K562 (cell line): Measurements from ENCODE around the gene UGT1A6. TPM values are rescaled to one million over a fixed set of nuclear protein-coding genes. Genes with fewer than 3 reads are reported as not detected.

Experiments
- ATAC-seq: fragments of 200-7000 bp; cut with Tn5 transposase; 3 replicates; pipeline ENCODE4 v1.9.1; 2020; ENCODE audit warnings: moderate library complexity
- BruUV-seq: library from RNA; stranded (reverse); fragments of 400-500 nt; replicated peaks from 2 replicates; lab custom pipeline; 2021; lab: Mats Ljungman, UMichigan
- CTCF ChIA-PET: fragments of 300-600 bp; formaldehyde crosslinking; extraction: SDS; loops from one replicate; lab custom pipeline; 2021; ENCODE audit warnings: low intra/inter-chr PET ratio; lab: Yijun Ruan, JAX
- POLR2A ChIA-PET: fragments of 300-600, 350-650 bp; sonication (Branson Sonifier 250); formaldehyde crosslinking; extraction: SDS; loops from one replicate; lab custom pipeline; 2021; ENCODE audit warnings: antibody characterized with exemption, inconsistent platforms; lab: Yijun Ruan, JAX
- DNase-seq, 4 experiments: peaks; one replicate each; pipeline versions ENCODE4 v3.0.0 to v3.0.0-alpha.2; 2011 to 2018; ENCODE audit warnings: low spot score in 3 of 4, mixed read lengths in 3 of 4; ENCODE audit errors: extremely low read depth in 1 of 4
- FAIRE-seq: peaks from 2 replicates; lab custom pipeline; 2011; peaks lifted over from hg19 to GRCh38; lab: Jason Lieb, UNC
- H2AFZ ChIP-seq: 2 replicates; pipeline ENCODE4 v1.6.0; 2011; ENCODE audit warnings: low read depth, low read length, control low read depth, inconsistent platforms
- H3K27ac ChIP-seq: fragments of 200-600 bp; 3 replicates; pipeline ENCODE4 v1.8.0; 2011; ENCODE audit warnings: low read depth, mild to moderate bottlenecking, control low read depth, inconsistent platforms, low read length, moderate library complexity, mixed read lengths; ENCODE audit errors: extremely low read depth
- H3K27me3 ChIP-seq, 2 experiments: fragments of 300-600 bp in 1 of 2; 2 replicates in 1 of 2; 3 replicates in 1 of 2; pipeline versions ENCODE4 v1.6.0 to v1.8.0; 2011; ENCODE audit warnings: inconsistent platforms in 2 of 2, low read length in 2 of 2, mild to moderate bottlenecking in 1 of 2, mixed read lengths in 1 of 2, moderate library complexity in 1 of 2; ENCODE audit not compliant: control insufficient read depth in 2 of 2, insufficient read depth in 2 of 2
- H3K36me3 ChIP-seq: fragments of 300-600 bp; 3 replicates; pipeline ENCODE4 v1.8.0; 2011; ENCODE audit warnings: mild to moderate bottlenecking, low read length, inconsistent platforms; ENCODE audit not compliant: control insufficient read depth, insufficient read depth
- H3K4me1 ChIP-seq, 2 experiments: fragments of 200-600 bp in 1 of 2; replicated peaks in 1 of 2; 2 replicates in 1 of 2; 3 replicates in 1 of 2; pipeline versions ENCODE4 v1.5.1 to v1.8.0; 2011; ENCODE audit warnings: inconsistent platforms in 2 of 2, low read length in 2 of 2, mild to moderate bottlenecking in 1 of 2, mixed read lengths in 1 of 2, moderate library complexity in 1 of 2; ENCODE audit not compliant: control insufficient read depth in 2 of 2, insufficient read depth in 2 of 2
- H3K4me2 ChIP-seq: 2 replicates; pipeline ENCODE4 v1.6.1; 2011; ENCODE audit warnings: low read length, control low read depth, inconsistent platforms, mixed read lengths; ENCODE audit not compliant: insufficient read depth
- H3K4me3 ChIP-seq: fragments of 200-600 bp; sonication (generic), shearing (Covaris generic); 2 replicates; pipeline ENCODE4 v1.5.1; 2016; ENCODE audit warnings: control low read depth, inconsistent platforms
- H3K79me2 ChIP-seq: fragments of 200-600 bp; 3 replicates; pipeline ENCODE4 v1.8.0; 2011; ENCODE audit warnings: low read length, inconsistent platforms; ENCODE audit not compliant: control insufficient read depth, insufficient read depth
- H3K9ac ChIP-seq, 2 experiments: 2 replicates each; pipeline versions ENCODE4 v1.6.0 to v1.6.1; 2011; ENCODE audit warnings: low read depth in 2 of 2, low read length in 2 of 2, control low read depth in 1 of 2, inconsistent platforms in 1 of 2, mild to moderate bottlenecking in 1 of 2, mixed read lengths in 1 of 2; ENCODE audit not compliant: insufficient read depth in 1 of 2
- H3K9me1 ChIP-seq: one replicate; pipeline ENCODE4 v1.6.0; 2011; ENCODE audit warnings: inconsistent platforms, mild to moderate bottlenecking, low read length, moderate library complexity; ENCODE audit not compliant: control insufficient read depth, insufficient read depth
- H3K9me3 ChIP-seq: replicated peaks from 2 replicates; pipeline ENCODE4 v1.5.1; 2011; ENCODE audit warnings: low read depth, low read length, inconsistent platforms; ENCODE audit not compliant: control insufficient read depth, insufficient read depth
- H4K20me1 ChIP-seq: replicated peaks from 2 replicates; pipeline ENCODE4 v1.6.1; 2011; ENCODE audit warnings: low read length, inconsistent platforms, mixed read lengths; ENCODE audit not compliant: control insufficient read depth, insufficient read depth
- ARID2 ChIP-seq: fragments of 450-650 bp; IDR thresholded peaks from 2 replicates; pipeline ENCODE4 v1.6.1; 2017; ENCODE audit warnings: antibody characterized with exemption, mild to moderate bottlenecking
- BRCA1 ChIP-seq, 2 experiments: fragments of 450-650 bp in 1 of 2; sonication (generic) in 1 of 2; formaldehyde crosslinking in 1 of 2; IDR thresholded peaks; 2 replicates each; pipeline versions ENCODE4 v1.5.0 to v1.6.1; 2017 to 2020; ENCODE audit warnings: mild to moderate bottlenecking in 1 of 2, missing genetic modification reagents in 1 of 2
- MAZ ChIP-seq, 2 experiments: fragments of 450-650 bp in 1 of 2; sonication (generic) in 1 of 2; formaldehyde crosslinking; IDR thresholded peaks in 1 of 2; conservative IDR thresholded peaks in 1 of 2; 2 replicates each; pipeline versions ENCODE4 v1.4.0 to v1.5.0; 2020; ENCODE audit warnings: mild to moderate bottlenecking in 1 of 2, missing genetic modification reagents in 1 of 2
- NFIX ChIP-seq: fragments of 250-450 bp; sonication (Bioruptor Pico); IDR thresholded peaks from 2 replicates; pipeline ENCODE4 v1.4.0; 2020; ENCODE audit warnings: low read depth, mild to moderate bottlenecking, moderate library complexity
- RCOR1 ChIP-seq, 2 experiments: IDR thresholded peaks; 2 replicates each; pipeline ENCODE4 v1.6.1; 2012; ENCODE audit warnings: low read depth in 2 of 2, low read length in 2 of 2, borderline replicate concordance in 1 of 2, improper control_type of control experiment in 1 of 2
- SMARCE1 ChIP-seq: fragments of 450-650 bp; IDR thresholded peaks from 2 replicates; pipeline ENCODE4 v1.7.1; 2016; ENCODE audit warnings: mild to moderate bottlenecking
- THRA ChIP-seq: fragments of 450-650 bp; IDR thresholded peaks from 2 replicates; pipeline ENCODE4 v1.6.1; 2017; ENCODE audit warnings: mild to moderate bottlenecking, moderate library complexity
- ZKSCAN1 ChIP-seq: fragments of 150-350 bp; IDR thresholded peaks from 2 replicates; pipeline ENCODE4 v1.6.1; 2016; ENCODE audit warnings: low read depth, low read length
- ZNF644 ChIP-seq: fragments of 200-800 bp; sonication (Bioruptor generic); IDR thresholded peaks from 2 replicates; pipeline ENCODE4 v1.6.1; 2016; ENCODE audit warnings: low read depth, missing genetic modification characterization, missing compliant biosample characterization
- WGBS: fragments of 100-300 bp; shearing (Covaris generic); methylation state at CpG from one replicate; pipeline ENCODE4 v1.1.6; 2016; ENCODE audit warnings: low coverage, mixed read lengths; ENCODE audit not compliant: insufficient coverage; ENCODE audit errors: missing lambda C conversion rate; 5-methylcytosine and 5-hydroxymethylcytosine counted together
- in situ Hi-C: fragments of 300-500 bp; cut with MboI; formaldehyde crosslinking; loops from 4 replicates; pipeline ENCODE4 v1.15.0; 2018; ENCODE audit warnings: inconsistent platforms, mixed read lengths
- intact Hi-C: fragments of 100-400 bp; cut with micrococcal nuclease; formaldehyde crosslinking; loops from 2 replicates; pipeline ENCODE4 v1.14.2; 2022
- polyA plus RNA-seq, 8 experiments: library from polyadenylated mRNA; depleted of rRNA in 4 of 8; stranded (reverse) in 5 of 8; unstranded in 3 of 8; fragments of >200 nt; fragmentation: Nextera tagmentation in 2 of 8; fragmentation: Illumina TruSeq in 1 of 8; extraction: Ambion mirVana in 2 of 8; extraction: Trizol in 1 of 8; gene quantifications; 2 replicates each; pipeline versions ENCODE4 v1.2.1 to v1.2.3, GENCODE V29; 2011 to 2014; ENCODE audit warnings: inconsistent platforms in 1 of 8, missing spikeins in 1 of 8
- total RNA-seq, 7 experiments: library from RNA; depleted of rRNA in 6 of 7; stranded (reverse); fragments of >200 nt in 6 of 7; fragmentation: Illumina TruSeq in 2 of 7; extraction: Trizol in 2 of 7; gene quantifications; 2 replicates each; pipeline versions ENCODE4 v1.2.1 to v1.2.3, GENCODE V29; 2011 to 2021; ENCODE audit warnings: low replicate concordance in 1 of 7
- TF ChIP-seq, protein P1 (sequence below): fragments of 250-450 bp; sonication (Bioruptor Pico); IDR thresholded peaks from 2 replicates; pipeline ENCODE4 v1.8.0; 2022; ENCODE audit warnings: inconsistent platforms
- TF ChIP-seq, protein P2 (sequence below), 2 experiments: fragments of 450-650 bp; conservative IDR thresholded peaks; 2 replicates each; pipeline ENCODE4 v1.6.1; 2017; ENCODE audit warnings: mild to moderate bottlenecking in 2 of 2, moderate library complexity in 2 of 2
- TF ChIP-seq, protein P3 (sequence below): sonication (generic); formaldehyde crosslinking; IDR thresholded peaks from 2 replicates; pipeline ENCODE4 v1.8.0; 2022; ENCODE audit warnings: mild to moderate bottlenecking, missing genetic modification reagents, borderline replicate concordance

The UGT1A6 gene
- total and polyA plus RNA-seq, 9 of the 15 experiments (the other 6 are each of a cell fraction or from before 2014, with no cell fraction given) = not detected

DNA sequence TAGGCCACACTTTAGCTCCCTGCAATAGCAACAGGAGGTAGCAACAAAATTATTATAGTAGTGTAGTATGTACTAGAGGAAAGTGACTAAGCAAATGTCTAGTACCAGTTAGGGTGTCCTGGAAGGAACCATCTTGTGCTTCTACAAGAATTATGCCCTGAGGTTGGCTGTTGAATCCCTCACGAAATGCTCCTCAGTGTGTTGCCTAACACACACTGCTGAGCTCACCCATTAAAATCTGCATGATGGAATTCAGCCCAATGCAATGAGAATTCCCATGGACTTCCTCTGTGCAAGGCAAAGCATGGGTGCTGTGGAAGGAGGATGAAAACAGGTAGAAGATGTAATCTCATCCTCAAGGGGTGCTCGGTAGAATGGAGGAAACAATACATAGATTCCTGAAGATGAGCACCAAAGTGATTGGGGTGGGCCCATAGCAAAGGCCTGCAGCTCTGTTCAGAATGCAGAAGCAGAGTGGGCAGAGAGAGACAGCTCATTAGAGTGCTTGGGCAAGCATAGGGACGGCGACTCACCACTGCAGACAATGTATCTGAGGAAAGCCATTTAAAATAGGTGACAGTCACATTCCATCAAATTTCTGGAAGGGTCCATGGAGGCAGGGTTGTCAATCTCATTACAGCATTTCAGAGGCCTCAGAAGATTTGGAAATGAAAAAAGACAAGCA, 12.2 kb upstream of the UGT1A6 start:
- Histone ChIP-seq H2AFZ (no peak overlapping the region), H3K4me3 (no peak overlapping the region), H3K9me1 (no peaks in the 10 kb centered on the region), H3K4me2 (no peak overlapping the region), H3K79me2 (no peaks in the 10 kb centered on the region), H3K27me3 (no peaks in the 10 kb centered on the region), H3K9me3 (no peaks in the 10 kb centered on the region), H3K27ac (no peak overlapping the region), H3K9ac (no peak overlapping the region), H4K20me1 (no peaks in the 10 kb centered on the region), H3K4me1 (no peaks in the 10 kb centered on the region), H3K36me3 (no peaks in the 10 kb centered on the region)
- ChIA-PET POLR2A (interaction anchor here (1.5 kb wide), 1 partner anchor 10 kb away, joined by 5 read pairs; no protein-coding TSS in a partner anchor), CTCF (no interaction called here)
- DNase-seq (no peak), FAIRE-seq (no peak), ATAC-seq (no peak)
- intact Hi-C loops (no loop called here), in situ Hi-C loops (no loop called here)
- BruUV-seq = no TSS peak
- no peak for TF ChIP-seq MAZ (CRISPR knock-in tag; conservative IDR thresholded peaks at IDR 0.05 in 1 of 2, IDR thresholded peaks at IDR 0.05 in 1 of 2)
- TF ChIP-seq ARID2 = no peak
- no peak for TF ChIP-seq ZNF644
- TF ChIP-seq, protein P1, sequence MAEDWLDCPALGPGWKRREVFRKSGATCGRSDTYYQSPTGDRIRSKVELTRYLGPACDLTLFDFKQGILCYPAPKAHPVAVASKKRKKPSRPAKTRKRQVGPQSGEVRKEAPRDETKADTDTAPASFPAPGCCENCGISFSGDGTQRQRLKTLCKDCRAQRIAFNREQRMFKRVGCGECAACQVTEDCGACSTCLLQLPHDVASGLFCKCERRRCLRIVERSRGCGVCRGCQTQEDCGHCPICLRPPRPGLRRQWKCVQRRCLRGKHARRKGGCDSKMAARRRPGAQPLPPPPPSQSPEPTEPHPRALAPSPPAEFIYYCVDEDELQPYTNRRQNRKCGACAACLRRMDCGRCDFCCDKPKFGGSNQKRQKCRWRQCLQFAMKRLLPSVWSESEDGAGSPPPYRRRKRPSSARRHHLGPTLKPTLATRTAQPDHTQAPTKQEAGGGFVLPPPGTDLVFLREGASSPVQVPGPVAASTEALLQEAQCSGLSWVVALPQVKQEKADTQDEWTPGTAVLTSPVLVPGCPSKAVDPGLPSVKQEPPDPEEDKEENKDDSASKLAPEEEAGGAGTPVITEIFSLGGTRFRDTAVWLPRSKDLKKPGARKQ (CRISPR knock-in tag) = no peak
- TF ChIP-seq, protein P2, sequence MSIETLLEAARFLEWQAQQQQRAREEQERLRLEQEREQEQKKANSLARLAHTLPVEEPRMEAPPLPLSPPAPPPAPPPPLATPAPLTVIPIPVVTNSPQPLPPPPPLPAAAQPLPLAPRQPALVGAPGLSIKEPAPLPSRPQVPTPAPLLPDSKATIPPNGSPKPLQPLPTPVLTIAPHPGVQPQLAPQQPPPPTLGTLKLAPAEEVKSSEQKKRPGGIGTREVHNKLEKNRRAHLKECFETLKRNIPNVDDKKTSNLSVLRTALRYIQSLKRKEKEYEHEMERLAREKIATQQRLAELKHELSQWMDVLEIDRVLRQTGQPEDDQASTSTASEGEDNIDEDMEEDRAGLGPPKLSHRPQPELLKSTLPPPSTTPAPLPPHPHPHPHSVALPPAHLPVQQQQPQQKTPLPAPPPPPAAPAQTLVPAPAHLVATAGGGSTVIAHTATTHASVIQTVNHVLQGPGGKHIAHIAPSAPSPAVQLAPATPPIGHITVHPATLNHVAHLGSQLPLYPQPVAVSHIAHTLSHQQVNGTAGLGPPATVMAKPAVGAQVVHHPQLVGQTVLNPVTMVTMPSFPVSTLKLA (conservative IDR thresholded peaks at IDR 0.05) = no peak
- TF ChIP-seq, protein P3, sequence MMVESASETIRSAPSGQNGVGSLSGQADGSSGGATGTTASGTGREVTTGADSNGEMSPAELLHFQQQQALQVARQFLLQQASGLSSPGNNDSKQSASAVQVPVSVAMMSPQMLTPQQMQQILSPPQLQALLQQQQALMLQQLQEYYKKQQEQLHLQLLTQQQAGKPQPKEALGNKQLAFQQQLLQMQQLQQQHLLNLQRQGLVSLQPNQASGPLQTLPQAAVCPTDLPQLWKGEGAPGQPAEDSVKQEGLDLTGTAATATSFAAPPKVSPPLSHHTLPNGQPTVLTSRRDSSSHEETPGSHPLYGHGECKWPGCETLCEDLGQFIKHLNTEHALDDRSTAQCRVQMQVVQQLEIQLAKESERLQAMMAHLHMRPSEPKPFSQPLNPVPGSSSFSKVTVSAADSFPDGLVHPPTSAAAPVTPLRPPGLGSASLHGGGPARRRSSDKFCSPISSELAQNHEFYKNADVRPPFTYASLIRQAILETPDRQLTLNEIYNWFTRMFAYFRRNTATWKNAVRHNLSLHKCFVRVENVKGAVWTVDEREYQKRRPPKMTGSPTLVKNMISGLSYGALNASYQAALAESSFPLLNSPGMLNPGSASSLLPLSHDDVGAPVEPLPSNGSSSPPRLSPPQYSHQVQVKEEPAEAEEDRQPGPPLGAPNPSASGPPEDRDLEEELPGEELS (CRISPR knock-in tag) = no peak
- TF ChIP-seq RCOR1 (IDR thresholded peaks at IDR 0.05; ENCODE audit: borderline replicate concordance in 1 of 2, low read depth in 2 of 2, low read length in 2 of 2) = no peak
- no peak for TF ChIP-seq THRA
- no peak for TF ChIP-seq ZKSCAN1
- no peak for TF ChIP-seq SMARCE1
- TF ChIP-seq BRCA1 (IDR thresholded peaks at IDR 0.05) = no peak
- TF ChIP-seq BRCA1 (CRISPR knock-in tag; IDR thresholded peaks at IDR 0.05) = no peak
- no peak for TF ChIP-seq NFIX (CRISPR knock-in tag)
- WGBS = 0% methylated on average over 2 of the region's 4 CpGs
